GM12864 (cell line): ENCODE data around the gene CADPS2.
"Not testable (repeated sequence)": the region's sequence is repeated elsewhere in the genome, so short reads cannot be mapped to it uniquely, and the experiment has no call there.

Experiments used
- DNase-seq: peaks from one replicate; pipeline ENCODE4 v3.0.0-alpha.2; 2011; ENCODE audit warnings: low read depth
- H3K4me3 ChIP-seq: 2 replicates; pipeline ENCODE4 v1.5.1; 2011; ENCODE audit warnings: mild to moderate bottlenecking, low read depth, low read length, control low read depth
- CTCF ChIP-seq: IDR thresholded peaks from 2 replicates; pipeline ENCODE4 v1.5.1; 2011; ENCODE audit warnings: low read depth, mild to moderate bottlenecking, moderate library complexity, low read length, control low read depth, inconsistent platforms; ENCODE audit errors: missing control alignments

The CADPS2 gene

GRCh38 chr7:122845286-122845685 is 41.0 kb downstream of the CADPS2 start:
- TF ChIP-seq CTCF: no peak
- no peak overlapping the region for H3K4me3 ChIP-seq
- DNase-seq: no peak

GRCh38 chr7:122844191-122844988 is 41.9 kb downstream of the CADPS2 start:
- DNase-seq: no peak
- no peak overlapping the region for H3K4me3 ChIP-seq
- no peak for TF ChIP-seq CTCF

GRCh38 chr7:122842971-122843370 is 43.3 kb downstream of the CADPS2 start:
- no peak for TF ChIP-seq CTCF
- no peak for DNase-seq
- H3K4me3 ChIP-seq: no peak overlapping the region

GRCh38 chr7:122836286-122836685 is 50.0 kb downstream of the CADPS2 start:
- DNase-seq, H3K4me3 ChIP-seq: not testable (repeated sequence)

- not testable (repeated sequence) for DNase-seq, H3K4me3 ChIP-seq
These were observed 51.7 kb downstream of the CADPS2 start for GRCh38 chr7:122834571-122834942.

GRCh38 chr7:122833888-122834570 is 52.2 kb downstream of the CADPS2 start:
- H3K4me3 ChIP-seq: no peak overlapping the region
- no peak for TF ChIP-seq CTCF
- DNase-seq: no peak

- DNase-seq: no peak
- TF ChIP-seq CTCF: no peak
- H3K4me3 ChIP-seq: no peak overlapping the region
These were observed 54.8 kb downstream of the CADPS2 start for GRCh38 chr7:122831436-122831835.

- no peak for TF ChIP-seq CTCF
- DNase-seq: no peak
- H3K4me3 ChIP-seq: no peak overlapping the region
These were observed 56.3 kb downstream of the CADPS2 start for GRCh38 chr7:122829962-122830361.
